Endothelial cell of umbilical vein (primary cell): ENCODE data around the gene UBE2E1. TPM values are rescaled to one million over a fixed set of nuclear protein-coding genes. Genes with fewer than 3 reads are reported as not detected.

ENCODE experiments used
- BruUV-seq: library from RNA; stranded (reverse); fragments of 400-500 nt; replicated peaks from 2 replicates; lab custom pipeline; 2021; lab: Mats Ljungman, UMichigan
- CTCF ChIA-PET: fragments of 300-600, 350-600 bp; sonication (Branson Sonifier 250); formaldehyde crosslinking; loops from one replicate; lab custom pipeline; 2021; ENCODE audit warnings: antibody characterized with exemption, inconsistent platforms; lab: Charles Lee
- POLR2A ChIA-PET: fragments of 300-600, 350-600 bp; sonication (Branson Sonifier 250); formaldehyde crosslinking; loops from one replicate; lab custom pipeline; 2021; ENCODE audit warnings: antibody characterized with exemption, inconsistent platforms; lab: Charles Lee
- DNase-seq: peaks from one replicate; pipeline ENCODE4 v3.0.0-alpha.2; 2011; ENCODE audit warnings: low read depth, low spot score
- FAIRE-seq: peaks from 2 replicates; lab custom pipeline; 2011; peaks lifted over from hg19 to GRCh38; lab: Jason Lieb, UNC
- H2AFZ ChIP-seq: 2 replicates; pipeline ENCODE4 v1.6.0; 2012; ENCODE audit warnings: low read depth, low read length, control low read depth, inconsistent platforms
- H3K27ac ChIP-seq: 2 replicates; pipeline ENCODE4 v1.5.1; 2011; ENCODE audit warnings: low read depth, mild to moderate bottlenecking, control low read depth, low read length, moderate library complexity; ENCODE audit not compliant: insufficient read depth
- H3K27me3 ChIP-seq, 2 experiments: 2 replicates each; pipeline versions ENCODE4 v1.6.0 to v1.6.1; 2011; ENCODE audit warnings: low read length in 2 of 2, mixed read lengths in 1 of 2; ENCODE audit not compliant: control insufficient read depth in 2 of 2, insufficient read depth in 2 of 2
- H3K36me3 ChIP-seq, 2 experiments: 2 replicates in 1 of 2; 3 replicates in 1 of 2; pipeline ENCODE4 v1.5.1; 2011; ENCODE audit warnings: low read length in 2 of 2, mild to moderate bottlenecking in 1 of 2, moderate library complexity in 1 of 2; ENCODE audit not compliant: control insufficient read depth in 2 of 2, insufficient read depth in 2 of 2; ENCODE audit errors: extremely low read depth in 1 of 2
- H3K4me1 ChIP-seq: 3 replicates; pipeline ENCODE4 v1.5.1; 2011; ENCODE audit warnings: mild to moderate bottlenecking, low read length; ENCODE audit not compliant: control insufficient read depth, insufficient read depth; ENCODE audit errors: extremely low read depth
- H3K4me2 ChIP-seq: 2 replicates; pipeline ENCODE4 v1.6.1; 2011; ENCODE audit warnings: low read length, control low read depth, mixed read lengths; ENCODE audit not compliant: insufficient read depth
- H3K4me3 ChIP-seq, 3 experiments: fragments of 200-600 bp in 1 of 3; sonication (generic), shearing (Covaris generic) in 1 of 3; replicated peaks in 1 of 3; 2 replicates each; pipeline ENCODE4 v1.5.1; 2011 to 2016; ENCODE audit warnings: control low read depth in 3 of 3, low read length in 3 of 3, mild to moderate bottlenecking in 2 of 3, inconsistent platforms in 1 of 3, low read depth in 1 of 3, moderate library complexity in 1 of 3; ENCODE audit not compliant: insufficient read depth in 1 of 3
- H3K79me2 ChIP-seq: 2 replicates; pipeline ENCODE4 v1.6.0; 2012; ENCODE audit warnings: low read length, inconsistent platforms; ENCODE audit not compliant: control insufficient read depth, insufficient read depth
- H3K9ac ChIP-seq: replicated peaks from 2 replicates; pipeline ENCODE3; 2011; ENCODE audit warnings: low read length, control low read depth; ENCODE audit not compliant: insufficient read depth; ENCODE audit errors: extremely low read depth
- H3K9me1 ChIP-seq: replicated peaks from 3 replicates; pipeline ENCODE4 v1.6.0; 2011; ENCODE audit warnings: mild to moderate bottlenecking, low read length; ENCODE audit not compliant: control insufficient read depth, insufficient read depth; ENCODE audit errors: extremely low read depth
- H3K9me3 ChIP-seq: replicated peaks from 2 replicates; pipeline ENCODE4 v1.5.1; 2012; ENCODE audit warnings: low read length, inconsistent platforms; ENCODE audit not compliant: control insufficient read depth, insufficient read depth
- H4K20me1 ChIP-seq: replicated peaks from 2 replicates; pipeline ENCODE3; 2011; ENCODE audit warnings: mild to moderate bottlenecking, low read length; ENCODE audit not compliant: control insufficient read depth, insufficient read depth; ENCODE audit errors: extremely low read depth
- EZH2 ChIP-seq: IDR thresholded peaks from 2 replicates; pipeline ENCODE4 v1.6.1; 2012; ENCODE audit warnings: borderline replicate concordance, low read depth, mild to moderate bottlenecking, moderate library complexity, low read length, inconsistent platforms; ENCODE audit not compliant: severe bottlenecking
- FOS ChIP-seq: IDR thresholded peaks from 2 replicates; pipeline ENCODE4 v1.6.1; 2011; ENCODE audit warnings: mild to moderate bottlenecking, low read length, moderate library complexity, borderline replicate concordance; ENCODE audit not compliant: insufficient read depth
- GATA2 ChIP-seq: IDR thresholded peaks from 2 replicates; pipeline ENCODE4 v1.7.0; 2011; ENCODE audit warnings: low read depth, mild to moderate bottlenecking, moderate library complexity, mixed read lengths, low read length; ENCODE audit not compliant: insufficient read length, insufficient read depth
- JUN ChIP-seq: IDR thresholded peaks from 2 replicates; pipeline ENCODE4 v1.6.1; 2011; ENCODE audit warnings: borderline replicate concordance, low read depth; ENCODE audit not compliant: insufficient read length, insufficient read depth
- MYC ChIP-seq: IDR thresholded peaks from one replicate; pipeline ENCODE4 v1.6.1; 2011; ENCODE audit warnings: mild to moderate bottlenecking, low read depth, low read length
- POLR2A ChIP-seq: IDR thresholded peaks from 2 replicates; pipeline ENCODE4 v1.6.1; 2012; ENCODE audit warnings: low read depth, mild to moderate bottlenecking, control low read depth, low read length
- POLR2AphosphoS5 ChIP-seq: IDR thresholded peaks from 2 replicates; pipeline ENCODE4 v1.6.1; 2012; ENCODE audit warnings: low read depth, mild to moderate bottlenecking, control low read depth, low read length, moderate library complexity; ENCODE audit not compliant: insufficient read depth
- dilution Hi-C: fragments of 300-500 bp; cut with MboI; formaldehyde crosslinking; loops from one replicate; pipeline ENCODE4 v1.15.0; 2019; ENCODE audit warnings: low sequenced_read_pairs; ENCODE audit not compliant: extremely low pct_ligation_motif_present
- intact Hi-C: fragments of 100-400 bp; cut with micrococcal nuclease; formaldehyde crosslinking; loops from one replicate; pipeline ENCODE4 v1.10.0; 2022
- polyA plus RNA-seq, 4 experiments: library from polyadenylated mRNA; depleted of rRNA in 3 of 4; stranded (reverse) in 3 of 4; unstranded in 1 of 4; fragments of >200 nt; gene quantifications; 2 replicates each; pipeline versions ENCODE4 v1.2.1 to v1.2.3, GENCODE V29; 2011 to 2012; ENCODE audit warnings: missing spikeins in 1 of 4
- total RNA-seq: library from RNA; stranded (reverse); gene quantifications from 2 replicates; pipeline ENCODE4 v1.2.3, GENCODE V29; 2021
- TF ChIP-seq, protein P1 (sequence below), 2 donors: IDR thresholded peaks; 1 replicate in 1 of 2; 2 replicates in 1 of 2; pipeline ENCODE4 v1.5.1; 2011; ENCODE audit warnings: low read length in 2 of 2, mild to moderate bottlenecking in 2 of 2, moderate library complexity in 2 of 2, control low read depth in 1 of 2, inconsistent platforms in 1 of 2, low read depth in 1 of 2; ENCODE audit not compliant: insufficient read depth in 1 of 2; ENCODE audit errors: extremely low read depth in 1 of 2
- TF ChIP-seq, protein P2 (sequence below): IDR thresholded peaks from 2 replicates; pipeline ENCODE4 v1.6.1; 2011; ENCODE audit not compliant: insufficient read depth, insufficient read length

Gene UBE2E1
- total and polyA plus RNA-seq, 2 donors (not counting 3 experiments of a cell fraction or from before 2014, with no cell fraction given), result 72.7 to 114 TPM

DNA sequence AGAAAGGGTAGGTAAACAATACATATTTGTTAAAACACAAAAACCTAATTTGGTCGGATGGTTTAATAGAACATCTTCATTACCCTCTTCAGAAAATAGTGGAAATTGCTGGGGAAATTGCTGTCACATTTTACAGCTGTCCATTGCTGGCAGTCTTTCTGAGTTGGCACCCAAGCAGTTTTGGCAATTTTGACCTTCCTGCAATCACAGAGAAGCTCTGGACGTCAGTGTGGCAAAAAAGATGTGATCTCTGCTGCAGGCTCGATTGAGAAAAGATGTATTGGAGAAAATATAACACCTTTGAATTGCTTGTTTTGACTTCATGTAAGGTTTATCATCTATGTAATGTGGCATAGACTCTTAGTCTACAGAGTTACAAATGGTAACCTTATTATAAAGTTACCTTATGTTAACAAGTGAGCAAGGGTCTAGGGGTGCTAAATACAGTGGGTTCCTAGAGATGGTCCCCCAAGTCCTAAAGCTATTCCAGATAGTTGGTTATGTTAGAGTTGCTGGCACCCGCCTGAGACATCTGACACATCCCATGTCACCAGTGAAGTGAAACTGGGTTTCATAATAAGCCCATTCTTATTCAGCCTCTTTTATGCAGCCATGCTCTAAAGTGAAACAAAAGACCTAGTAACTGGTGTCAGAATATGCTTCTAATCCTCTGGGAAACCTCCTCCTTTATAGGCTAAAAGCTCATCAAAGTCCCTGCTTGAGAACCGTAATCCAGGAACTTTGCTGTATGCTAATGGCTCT, 14.0 kb downstream of the UBE2E1 start:
- Histone ChIP-seq H3K27me3 (no peaks in the 10 kb centered on the region), H3K4me3 (no peak overlapping the region), H3K36me3 (peaks cover 0 to 3% of the 10 kb centered on the region in 2 experiments), H3K4me2 (no peak overlapping the region), H3K4me1 (peaks cover 11% of the 10 kb centered on the region), H3K79me2 (peaks cover 79% of the 10 kb centered on the region), H3K9me1 (no peaks in the 10 kb centered on the region), H2AFZ (no peak overlapping the region), H3K9me3 (no peaks in the 10 kb centered on the region), H3K27ac (no peak overlapping the region), H3K9ac (no peak overlapping the region), H4K20me1 (peaks cover 13% of the 10 kb centered on the region)
- dilution Hi-C loops, result no loop called here
- intact Hi-C loops, result no loop called here
- POLR2A ChIA-PET, result no interaction called here
- BruUV-seq, result no TSS peak
- FAIRE-seq (no peak), DNase-seq (no peak)
- TF ChIP-seq POLR2AphosphoS5 (no peak), GATA2 (no peak), FOS (no peak), JUN (no peak), EZH2 (no peak), POLR2A (no peak), MYC (no peak)
- TF ChIP-seq, protein P1, sequence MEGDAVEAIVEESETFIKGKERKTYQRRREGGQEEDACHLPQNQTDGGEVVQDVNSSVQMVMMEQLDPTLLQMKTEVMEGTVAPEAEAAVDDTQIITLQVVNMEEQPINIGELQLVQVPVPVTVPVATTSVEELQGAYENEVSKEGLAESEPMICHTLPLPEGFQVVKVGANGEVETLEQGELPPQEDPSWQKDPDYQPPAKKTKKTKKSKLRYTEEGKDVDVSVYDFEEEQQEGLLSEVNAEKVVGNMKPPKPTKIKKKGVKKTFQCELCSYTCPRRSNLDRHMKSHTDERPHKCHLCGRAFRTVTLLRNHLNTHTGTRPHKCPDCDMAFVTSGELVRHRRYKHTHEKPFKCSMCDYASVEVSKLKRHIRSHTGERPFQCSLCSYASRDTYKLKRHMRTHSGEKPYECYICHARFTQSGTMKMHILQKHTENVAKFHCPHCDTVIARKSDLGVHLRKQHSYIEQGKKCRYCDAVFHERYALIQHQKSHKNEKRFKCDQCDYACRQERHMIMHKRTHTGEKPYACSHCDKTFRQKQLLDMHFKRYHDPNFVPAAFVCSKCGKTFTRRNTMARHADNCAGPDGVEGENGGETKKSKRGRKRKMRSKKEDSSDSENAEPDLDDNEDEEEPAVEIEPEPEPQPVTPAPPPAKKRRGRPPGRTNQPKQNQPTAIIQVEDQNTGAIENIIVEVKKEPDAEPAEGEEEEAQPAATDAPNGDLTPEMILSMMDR (IDR thresholded peaks at IDR 0.05; ENCODE audit: extremely low read depth in 1 of 2, insufficient read depth in 1 of 2, low read depth in 1 of 2, low read length in 2 of 2), result no peak
- TF ChIP-seq, protein P2, sequence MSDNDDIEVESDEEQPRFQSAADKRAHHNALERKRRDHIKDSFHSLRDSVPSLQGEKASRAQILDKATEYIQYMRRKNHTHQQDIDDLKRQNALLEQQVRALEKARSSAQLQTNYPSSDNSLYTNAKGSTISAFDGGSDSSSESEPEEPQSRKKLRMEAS, result no peak
- CTCF ChIA-PET, result no interaction called here
